GM12873 (cell line): ENCODE data around the gene STAT5A.

Source experiments
- CTCF ChIP-seq: IDR thresholded peaks from 2 replicates; pipeline ENCODE4 v1.5.1; 2012; ENCODE audit warnings: low read depth, mild to moderate bottlenecking, moderate library complexity, low read length, control low read depth; ENCODE audit not compliant: insufficient read depth; ENCODE audit errors: missing control alignments

Gene STAT5A

GRCh38 chr17:42291129-42291528 lies 2.8 kb downstream of the STAT5A start:
- TF ChIP-seq CTCF = no peak

- no peak for TF ChIP-seq CTCF
Observed at GRCh38 chr17:42294469-42295398, 6.4 kb downstream of the STAT5A start.

- TF ChIP-seq CTCF = no peak
Observed at GRCh38 chr17:42296012-42296411, 7.7 kb downstream of the STAT5A start.

- TF ChIP-seq CTCF = no peak
Observed at GRCh38 chr17:42301022-42301421, 12.7 kb downstream of the STAT5A start.

GRCh38 chr17:42303694-42304093 lies 15.4 kb downstream of the STAT5A start:
- no peak for TF ChIP-seq CTCF

GRCh38 chr17:42304187-42305030 lies 16.1 kb downstream of the STAT5A start:
- TF ChIP-seq CTCF = no peak
